Left renal pelvis (tissue), 4 donors: ENCODE results near the gene EXTL1. TPM values are rescaled to one million over a fixed set of nuclear protein-coding genes. Genes with fewer than 3 reads are reported as not detected.

Source experiments
- polyA plus RNA-seq, 4 donors: library from polyadenylated mRNA; unstranded; fragments of 120-200 nt; gene quantifications; one replicate each; pipeline ENCODE4 v1.2.1, GENCODE V29; 2013; ENCODE audit not compliant: insufficient read length in 4 of 4

EXTL1 gene
- polyA plus RNA-seq, 4 donors, result 1.2 to 2.2 (median 1.9) TPM

Other genes starting within 250 kb of the EXTL1 start
- 10 to 100 TPM; 70.5 to 86.0 (median 81.7) TPM for gene SELENON, start 221.6 kb upstream of the EXTL1 start, polyA plus RNA-seq
- gene MTFR1L, start 201.8 kb upstream of the EXTL1 start, polyA plus RNA-seq, result 100 to 1,000 TPM in 1 of 4 donors, 10 to 100 TPM in 3; 68.7 to 117 (median 89.4) TPM
- 1 to 10 TPM; 2.8 to 4.5 (median 3.6) TPM for gene AUNIP, start 162.3 kb upstream of the EXTL1 start, polyA plus RNA-seq
- 10 to 100 TPM; 13.4 to 36.2 (median 28.7) TPM for gene PAQR7, start 146.1 kb upstream of the EXTL1 start, polyA plus RNA-seq
- gene STMN1, start 115.4 kb upstream of the EXTL1 start, polyA plus RNA-seq, result 1,000 to 10,000 TPM; 1,009 to 1,484 (median 1,179) TPM
- 10 to 100 TPM in 3 of 4 donors, 1 to 10 TPM in 1; 5.0 to 20.0 (median 17.2) TPM for gene PAFAH2, start 23.7 kb upstream of the EXTL1 start, polyA plus RNA-seq
- 1 to 10 TPM in 3 of 4 donors, under 1 TPM in 1; 0.37 to 5.3 (median 3.6) TPM for gene SLC30A2, start 24.3 kb downstream of the EXTL1 start, polyA plus RNA-seq
- gene TRIM63, start 45.9 kb downstream of the EXTL1 start, polyA plus RNA-seq, result under 1 TPM; 0.07 to 0.98 (median 0.75) TPM
- gene PDIK1L, start 90.0 kb downstream of the EXTL1 start, polyA plus RNA-seq, result 10 to 100 TPM; 16.5 to 22.8 (median 19.8) TPM
- 1 to 10 TPM in 3 of 4 donors, under 1 TPM in 1; 0.50 to 1.2 (median 1.2) TPM for gene FAM110D, start 137.3 kb downstream of the EXTL1 start, polyA plus RNA-seq
- under 1 TPM in 1 of 4 donors, not detected in 3; 0.56 TPM for gene C1orf232, start 147.2 kb downstream of the EXTL1 start, polyA plus RNA-seq
- gene ZNF593, start 148.1 kb downstream of the EXTL1 start, polyA plus RNA-seq, result 10 to 100 TPM; 10.2 to 20.9 (median 14.4) TPM
- 1 to 10 TPM in 3 of 4 donors, under 1 TPM in 1; 0.74 to 2.0 (median 1.2) TPM for gene ZNF593OS, start 150.1 kb downstream of the EXTL1 start, polyA plus RNA-seq
- gene CNKSR1, start 155.7 kb downstream of the EXTL1 start, polyA plus RNA-seq, result 10 to 100 TPM in 2 of 4 donors, 1 to 10 TPM in 2; 2.1 to 20.9 (median 14.2) TPM
- gene CATSPER4, start 168.8 kb downstream of the EXTL1 start, polyA plus RNA-seq, result under 1 TPM in 1 of 4 donors, not detected in 3; 0.12 TPM
- gene CEP85, start 212.4 kb downstream of the EXTL1 start, polyA plus RNA-seq, result 10 to 100 TPM; 12.8 to 20.4 (median 17.5) TPM